ENCODE data around the gene MIAT.

The MIAT gene

GRCh38 chr22:26669060-26669481 lies 11.7 kb downstream of the MIAT start:
- no peak for DNase-seq (ENCODE audit: low spot score)

GRCh38 chr22:26670459-26670858 lies 13.1 kb downstream of the MIAT start:
- no peak for DNase-seq (ENCODE audit: low spot score)

DNA sequence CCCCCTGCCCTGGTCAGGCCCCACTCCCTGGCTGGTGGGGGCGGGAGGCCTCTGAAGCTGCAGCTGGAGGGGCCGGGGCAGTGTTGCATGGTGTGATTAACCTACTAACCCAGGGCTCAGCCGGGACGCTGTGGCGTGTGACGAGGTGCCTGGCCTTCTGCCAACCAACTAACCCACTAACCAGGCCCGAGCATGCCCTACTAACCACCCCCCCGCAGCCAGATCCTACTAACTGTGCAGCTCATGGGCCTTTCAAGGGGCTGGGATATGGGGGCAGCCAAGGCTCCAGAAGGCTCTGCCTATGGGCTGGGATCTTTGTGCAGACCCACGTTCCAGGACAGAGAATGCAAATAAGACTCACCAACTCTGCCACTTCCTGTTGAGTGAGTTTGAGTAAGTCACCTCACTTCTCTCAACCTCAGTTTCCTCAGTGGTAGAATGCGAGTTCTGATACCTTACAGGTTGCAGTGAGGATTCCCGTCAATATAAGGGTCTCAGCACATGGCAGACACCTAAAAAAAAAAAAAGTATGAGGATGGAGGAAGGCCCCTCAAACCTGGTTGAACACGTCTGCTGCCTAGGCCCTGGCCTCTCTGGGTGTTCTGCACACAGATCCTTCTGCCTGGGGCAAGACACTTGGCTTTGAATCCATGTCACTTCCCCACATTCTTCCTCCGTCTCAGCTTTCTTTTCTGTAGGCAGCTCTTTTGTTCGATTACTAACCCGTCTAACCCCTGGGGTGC lies 14.1 kb downstream of the MIAT start:
- no peak for DNase-seq (ENCODE audit: low spot score)

- DNase-seq (ENCODE audit: low spot score) = no peak
Measured at GRCh38 chr22:26672060-26672471, 14.7 kb downstream of the MIAT start.

- peak; percentile 79 for DNase-seq (ENCODE audit: low spot score)
Measured at GRCh38 chr22:26672590-26673468, 15.4 kb downstream of the MIAT start.

- DNase-seq (ENCODE audit: low spot score) = peak; percentile 25
Measured at GRCh38 chr22:26673486-26673885, 16.1 kb downstream of the MIAT start.

DNA sequence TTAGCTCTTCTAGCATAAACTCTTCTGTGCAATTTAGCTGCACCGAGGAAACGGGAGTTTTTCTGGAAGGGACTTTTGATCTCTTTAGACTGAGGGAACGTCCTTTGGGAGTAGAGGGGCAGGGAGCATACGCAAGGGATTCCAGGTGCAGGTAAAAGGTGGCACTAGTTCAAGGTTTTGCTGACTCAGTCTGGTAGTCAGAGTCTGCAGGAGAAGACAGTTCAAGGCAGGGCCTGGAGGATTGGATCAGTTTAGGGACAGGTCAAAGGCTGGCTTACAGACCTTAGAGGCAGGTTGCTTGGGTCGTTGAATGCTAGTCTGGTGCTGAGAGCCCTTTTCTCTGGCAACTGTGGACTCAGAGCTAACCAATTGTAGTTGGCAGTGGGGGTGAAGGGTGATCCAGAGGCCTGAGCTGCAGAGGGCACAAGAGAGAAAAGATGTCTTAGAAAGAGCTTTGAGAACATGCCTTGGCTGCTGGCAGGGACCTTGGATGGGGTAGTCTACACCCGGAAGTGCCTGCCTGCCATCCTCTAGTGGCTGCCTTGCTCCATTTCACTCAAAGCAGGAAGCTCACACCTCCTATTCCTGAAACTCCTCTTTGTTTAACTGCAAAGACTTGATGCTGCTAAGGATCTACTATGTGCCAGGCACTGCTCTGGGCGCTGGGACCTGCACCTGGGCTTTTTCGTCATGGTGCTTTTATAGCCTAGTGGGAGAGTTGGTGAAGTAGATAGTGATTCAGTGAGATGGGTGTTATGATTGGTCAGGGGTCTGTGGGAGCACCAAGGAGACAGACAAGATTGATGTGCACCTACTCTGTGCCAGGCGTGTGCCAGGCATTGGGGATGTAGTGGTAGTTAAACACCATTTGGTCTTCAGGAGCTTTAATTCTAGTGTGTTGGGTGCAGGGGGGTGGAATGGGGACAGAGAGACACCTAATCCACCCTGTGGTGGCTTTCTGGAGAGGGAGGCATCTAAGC lies 17.1 kb downstream of the MIAT start:
- DNase-seq (ENCODE audit: low spot score) = no peak

DNA sequence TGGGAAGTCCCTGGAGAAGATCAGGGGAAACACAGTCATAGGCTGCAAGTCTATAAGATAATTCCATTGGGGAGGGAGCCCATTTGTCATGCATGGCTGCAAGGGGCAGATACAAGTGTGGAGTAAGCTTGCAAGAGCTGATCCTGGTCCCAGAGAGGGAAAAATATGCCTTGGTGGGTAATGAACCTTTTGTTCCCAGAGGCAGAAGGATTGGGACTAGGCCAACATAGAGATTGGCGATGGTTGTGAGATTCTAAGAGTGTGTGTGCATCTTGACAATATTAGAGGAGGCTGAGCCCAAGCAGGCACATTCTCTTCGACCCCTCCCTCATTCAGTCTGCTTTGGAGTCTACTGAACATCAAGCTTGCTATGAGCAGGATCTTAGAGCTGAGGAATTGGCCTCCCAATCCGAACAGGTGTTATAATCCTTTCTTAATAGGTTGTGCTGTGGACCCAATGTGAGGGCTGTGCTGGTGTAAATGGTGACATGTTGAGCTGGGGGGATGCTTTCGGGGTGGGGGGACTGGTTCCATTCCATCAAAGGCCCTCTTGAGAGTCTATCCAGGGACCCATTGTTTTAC lies 18.4 kb downstream of the MIAT start:
- DNase-seq (ENCODE audit: low spot score) = no peak

DNA sequence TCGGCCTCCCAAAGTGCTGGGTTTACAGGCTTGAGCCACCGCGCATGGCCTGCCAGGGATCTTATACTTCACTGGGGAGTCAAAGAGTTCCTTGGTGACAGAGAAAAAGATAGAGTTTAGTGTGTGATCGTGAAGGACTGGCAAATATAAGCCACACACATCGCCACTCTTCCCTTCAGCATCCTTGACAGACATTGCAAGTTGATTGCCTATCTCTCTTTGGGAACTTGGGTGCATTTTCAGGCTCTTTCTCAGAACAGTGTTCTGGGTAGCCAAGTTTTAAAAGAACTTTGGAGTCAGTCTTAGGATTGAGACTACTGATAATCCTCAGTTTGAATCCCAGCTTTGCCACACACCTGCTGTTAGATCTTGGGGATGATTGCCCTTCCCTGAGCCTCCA lies 19.8 kb downstream of the MIAT start:
- DNase-seq (ENCODE audit: low spot score) = no peak

GRCh38 chr22:26679003-26679629 lies 21.7 kb downstream of the MIAT start:
- peak; percentile 62 for DNase-seq (ENCODE audit: low spot score)

DNA sequence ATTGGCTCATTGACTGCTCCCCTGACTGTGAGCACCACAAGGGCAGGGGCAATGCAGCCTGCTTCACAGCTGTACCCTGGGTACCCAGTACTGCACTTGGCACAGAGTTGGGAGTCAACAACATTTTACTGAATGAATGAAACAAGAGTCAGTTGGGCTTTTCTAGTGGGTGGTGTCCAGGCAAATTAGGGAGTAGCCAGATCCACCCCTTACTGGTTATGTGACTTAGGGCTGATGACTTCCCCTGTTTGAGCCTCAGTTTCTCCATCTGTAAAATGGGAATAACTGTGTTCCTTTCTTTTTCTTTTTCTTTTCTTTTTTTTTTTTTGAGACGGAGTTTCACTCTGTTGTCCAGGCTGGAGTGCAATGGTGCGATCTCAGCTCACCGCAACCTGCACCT lies 23.1 kb downstream of the MIAT start:
- DNase-seq (ENCODE audit: low spot score) = no peak

DNA sequence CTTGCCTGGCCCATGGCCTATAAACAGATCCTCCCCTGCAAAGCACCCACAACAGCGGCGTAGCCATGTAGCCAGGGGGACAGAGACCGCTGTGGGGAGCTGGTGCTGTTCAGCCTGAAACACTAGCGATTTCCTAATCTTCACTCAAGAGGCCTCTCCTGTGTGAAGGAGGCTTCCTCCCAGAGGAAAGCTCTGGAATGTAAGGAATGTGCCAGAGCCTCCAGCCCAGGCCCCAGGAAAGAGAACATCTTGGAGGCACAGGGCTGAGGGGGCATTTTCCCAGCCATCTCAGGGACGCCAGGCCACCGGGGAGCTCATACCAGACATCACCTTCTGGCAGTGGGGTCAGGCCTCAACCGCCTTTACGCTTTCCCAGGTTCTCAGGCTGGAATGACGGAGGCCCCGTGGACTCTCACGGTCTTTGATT lies 24.0 kb downstream of the MIAT start:
- no peak for DNase-seq (ENCODE audit: low spot score)

DNA sequence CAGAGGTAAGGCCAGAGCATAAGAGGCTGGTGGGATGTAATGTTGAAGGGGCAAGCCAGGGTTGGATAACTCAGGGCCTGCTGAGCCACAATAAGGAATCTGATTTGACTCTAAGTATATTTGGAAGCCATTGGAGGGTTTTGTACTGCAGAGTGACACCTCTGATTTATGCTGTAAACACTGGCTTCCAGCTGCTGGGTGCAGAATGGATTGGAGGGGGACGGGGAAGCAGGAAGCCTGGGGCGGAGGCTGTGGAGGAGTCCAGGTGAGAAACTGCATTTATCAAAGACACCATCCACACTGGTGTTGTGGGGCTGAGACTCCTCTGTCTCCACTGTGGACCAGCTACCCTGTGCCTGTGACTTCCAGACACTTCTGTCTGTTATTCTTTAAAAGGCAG lies 26.8 kb downstream of the MIAT start:
- DNase-seq (ENCODE audit: low spot score) = no peak

DNA sequence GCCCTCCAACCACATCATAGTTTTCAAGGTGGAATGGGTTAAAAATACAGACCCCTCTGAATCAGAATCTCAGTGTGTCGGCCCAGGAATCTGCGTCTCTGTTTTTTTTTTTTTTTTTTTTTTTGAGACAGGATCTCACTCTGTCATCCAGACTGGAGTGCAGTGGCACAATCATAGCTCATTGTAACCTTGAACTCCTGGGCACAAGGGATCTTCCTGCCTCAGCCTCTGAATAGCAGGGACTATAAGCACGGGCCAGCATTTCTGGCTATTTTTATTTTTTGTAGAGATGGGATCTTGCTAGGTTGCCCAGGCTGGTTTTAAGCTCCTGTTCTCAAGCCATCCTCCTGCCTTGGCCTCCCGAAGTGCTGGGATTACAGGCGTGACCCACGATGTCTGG lies 28.2 kb downstream of the MIAT start:
- no peak for DNase-seq (ENCODE audit: low spot score)

DNA sequence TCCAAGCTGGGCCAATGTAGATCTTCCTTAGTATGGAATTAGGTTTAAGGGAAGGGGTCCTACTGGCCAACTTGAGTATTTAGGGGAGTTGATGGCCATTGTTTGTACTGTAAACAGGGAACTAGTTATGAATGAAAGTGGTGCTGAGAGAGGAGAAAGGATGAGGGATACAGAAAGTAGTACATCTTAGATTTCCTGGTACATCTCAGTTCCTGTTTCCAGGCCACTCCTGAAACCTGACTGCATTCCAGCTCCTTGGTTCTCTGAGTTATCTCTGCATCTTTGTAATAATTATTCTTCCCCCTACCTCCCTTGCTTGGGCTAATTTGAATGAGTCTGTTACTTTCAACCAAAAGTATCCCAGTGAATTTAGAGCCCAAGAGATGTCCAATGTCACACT lies 30.1 kb downstream of the MIAT start:
- DNase-seq (ENCODE audit: low spot score) = no peak

DNA sequence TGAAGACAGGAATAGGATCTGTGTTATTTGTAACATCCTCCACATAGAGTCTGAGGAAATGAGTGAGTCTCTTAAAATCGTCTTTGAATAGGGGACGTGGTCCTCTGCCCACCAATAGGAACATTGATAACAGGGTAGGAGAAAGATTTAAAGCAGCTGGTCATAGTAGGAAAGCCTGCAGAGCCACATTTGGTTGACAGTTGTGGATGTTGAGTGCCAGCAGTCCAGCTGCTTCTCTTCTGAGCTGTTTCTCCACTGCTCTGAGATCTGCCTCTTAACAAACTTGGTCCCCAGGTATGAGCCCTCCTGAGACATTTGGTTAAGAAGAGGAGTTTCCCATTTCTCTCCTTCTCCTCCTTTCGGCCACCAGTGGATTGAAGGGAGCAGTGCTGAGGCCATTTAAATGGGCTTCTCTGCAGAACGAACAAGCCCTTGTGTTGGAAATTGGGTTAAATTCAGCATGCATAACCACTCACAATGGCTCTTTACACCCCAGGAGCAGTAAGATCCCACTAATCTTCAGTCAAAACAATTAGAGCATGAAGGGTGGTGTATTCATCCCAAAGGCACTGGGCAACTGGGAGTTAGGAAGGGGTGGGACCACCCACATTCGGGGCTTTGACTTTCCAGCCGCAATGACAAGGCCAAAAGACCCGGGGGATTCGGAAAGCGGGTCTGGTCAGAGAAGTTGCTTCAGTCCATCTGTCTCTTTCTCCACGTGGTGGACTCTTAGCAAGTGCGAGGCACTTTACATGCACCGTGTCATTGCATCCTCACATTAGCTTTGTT lies 32.3 kb downstream of the MIAT start:
- DNase-seq (ENCODE audit: low spot score) = no peak

- no peak for DNase-seq (ENCODE audit: low spot score)
Measured at GRCh38 chr22:26690654-26691376, 33.4 kb downstream of the MIAT start.

GRCh38 chr22:26691377-26691716 lies 34.0 kb downstream of the MIAT start:
- no peak for DNase-seq (ENCODE audit: low spot score)

DNA sequence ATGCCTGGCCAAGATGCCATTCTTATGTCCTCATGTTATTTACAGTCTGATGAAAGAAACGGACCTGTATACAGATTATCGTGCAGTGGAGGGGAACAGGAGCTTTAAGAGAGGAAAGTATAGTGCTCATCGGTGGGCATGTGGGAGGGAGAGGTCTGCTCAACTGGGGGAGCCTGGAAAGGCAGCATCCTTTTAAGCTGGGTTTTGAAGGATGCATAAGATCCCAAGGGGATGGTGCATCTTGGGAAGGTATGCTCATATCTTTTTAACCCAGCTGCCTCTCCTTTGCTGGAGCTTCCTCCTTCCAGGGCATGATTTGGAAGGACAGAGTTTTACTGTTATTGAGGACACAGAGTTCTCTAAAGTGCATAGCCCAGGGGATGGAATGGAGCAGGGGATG lies 34.8 kb downstream of the MIAT start:
- no peak for DNase-seq (ENCODE audit: low spot score)

- no peak for DNase-seq (ENCODE audit: low spot score)
Measured at GRCh38 chr22:26697151-26697550, 39.8 kb downstream of the MIAT start.

Measured in LoVo (cell line).